Measurements from ENCODE around the gene HELZ2.

The HELZ2 gene

GRCh38 chr20:63531686-63532448 is 42.2 kb downstream of the HELZ2 start:
- Histone ChIP-seq H3K4me1 (ENCODE audit: insufficient read depth, low read length) (no peaks in the 10 kb centered on the region), H3K36me3 (ENCODE audit: insufficient read depth, low read length) (no peaks in the 10 kb centered on the region), H3K4me3 (ENCODE audit: low read length) (no peak overlapping the region), H3K27me3 (ENCODE audit: insufficient read depth, low read length) (no peaks in the 10 kb centered on the region), H3K27ac (ENCODE audit: low read depth, low read length) (no peak overlapping the region), H3K9me3 (ENCODE audit: insufficient read depth, low read depth, low read length) (no peaks in the 10 kb centered on the region), H3K9ac (ENCODE audit: low read depth, low read length) (no peak overlapping the region)
- 91% methylated on average over 27 of the region's 27 CpGs for WGBS

- H3K36me3 ChIP-seq (ENCODE audit: insufficient read depth, low read length), result no peaks in the 10 kb centered on the region
- no peaks in the 10 kb centered on the region for H3K9me3 ChIP-seq (ENCODE audit: insufficient read depth, low read depth, low read length)
- no peak overlapping the region for H3K4me3 ChIP-seq (ENCODE audit: low read length)
- no peak overlapping the region for H3K27ac ChIP-seq (ENCODE audit: low read depth, low read length)
- H3K9ac ChIP-seq (ENCODE audit: low read depth, low read length), result no peak overlapping the region
- H3K27me3 ChIP-seq (ENCODE audit: insufficient read depth, low read length), result no peaks in the 10 kb centered on the region
- no peaks in the 10 kb centered on the region for H3K4me1 ChIP-seq (ENCODE audit: insufficient read depth, low read length)
- WGBS, result 93% methylated on average over 14 of the region's 14 CpGs
Measured at GRCh38 chr20:63530788-63531160, 43.3 kb downstream of the HELZ2 start.

DNA sequence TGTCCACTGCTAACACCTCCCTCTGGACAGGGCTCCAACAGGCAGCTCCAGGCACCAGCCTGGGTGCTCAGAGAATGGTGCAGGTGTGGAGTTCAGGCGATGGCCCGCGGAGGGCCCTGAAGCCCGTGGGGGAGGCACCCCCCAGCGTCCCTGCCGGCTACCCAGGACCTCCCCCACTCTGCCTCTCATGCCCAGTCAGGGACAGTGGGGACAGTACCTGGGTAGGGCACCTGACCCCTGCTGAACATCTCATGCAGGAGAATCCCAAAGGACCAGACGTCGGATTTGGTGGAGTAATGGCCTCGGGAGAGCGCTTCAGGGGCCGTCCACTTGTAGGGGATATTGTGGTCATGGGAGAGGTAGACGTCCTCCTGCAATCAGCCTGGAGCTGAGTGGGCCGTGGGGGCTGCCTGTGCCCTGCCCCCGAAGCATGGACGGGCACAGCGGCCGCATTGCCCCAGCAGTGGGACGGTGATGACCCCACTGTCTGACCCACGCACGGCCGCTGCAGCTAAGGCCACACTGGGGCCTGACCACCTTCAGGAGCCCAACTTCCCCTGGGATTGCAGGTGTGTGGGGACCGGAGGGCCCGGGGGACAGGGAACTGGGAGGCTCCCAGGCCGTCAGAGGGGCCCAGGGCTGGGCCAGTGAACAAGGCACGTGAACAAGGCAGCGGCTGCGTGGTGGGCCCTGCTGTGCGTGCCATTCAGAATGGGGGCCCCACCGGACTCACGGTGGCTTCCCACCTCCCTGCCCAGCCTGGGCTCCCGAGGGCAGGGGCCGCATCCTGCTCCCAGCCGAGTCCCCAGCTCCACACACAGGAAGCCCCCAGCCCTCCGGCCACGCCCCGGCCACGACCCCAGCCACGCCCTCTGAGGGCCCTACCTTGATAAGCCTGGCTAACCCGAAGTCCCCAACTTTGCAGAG is 43.9 kb downstream of the HELZ2 start:
- WGBS, result 91% methylated on average over 39 of the region's 39 CpGs
- H3K4me1 ChIP-seq (ENCODE audit: insufficient read depth, low read length), result no peaks in the 10 kb centered on the region
- H3K27me3 ChIP-seq (ENCODE audit: insufficient read depth, low read length), result no peaks in the 10 kb centered on the region
- H3K36me3 ChIP-seq (ENCODE audit: insufficient read depth, low read length), result no peaks in the 10 kb centered on the region
- no peak overlapping the region for H3K27ac ChIP-seq (ENCODE audit: low read depth, low read length)
- H3K9me3 ChIP-seq (ENCODE audit: insufficient read depth, low read depth, low read length), result no peaks in the 10 kb centered on the region
- H3K4me3 ChIP-seq (ENCODE audit: low read length), result no peak overlapping the region
- no peak overlapping the region for H3K9ac ChIP-seq (ENCODE audit: low read depth, low read length)

GRCh38 chr20:63529180-63529860 is 44.7 kb downstream of the HELZ2 start:
- Histone ChIP-seq H3K36me3 (ENCODE audit: insufficient read depth, low read length) (no peaks in the 10 kb centered on the region), H3K27ac (ENCODE audit: low read depth, low read length) (no peak overlapping the region), H3K9me3 (ENCODE audit: insufficient read depth, low read depth, low read length) (no peaks in the 10 kb centered on the region), H3K9ac (ENCODE audit: low read depth, low read length) (no peak overlapping the region), H3K27me3 (ENCODE audit: insufficient read depth, low read length) (no peaks in the 10 kb centered on the region), H3K4me3 (ENCODE audit: low read length) (no peak overlapping the region), H3K4me1 (ENCODE audit: insufficient read depth, low read length) (no peaks in the 10 kb centered on the region)
- WGBS, result 92% methylated on average over 27 of the region's 27 CpGs

DNA sequence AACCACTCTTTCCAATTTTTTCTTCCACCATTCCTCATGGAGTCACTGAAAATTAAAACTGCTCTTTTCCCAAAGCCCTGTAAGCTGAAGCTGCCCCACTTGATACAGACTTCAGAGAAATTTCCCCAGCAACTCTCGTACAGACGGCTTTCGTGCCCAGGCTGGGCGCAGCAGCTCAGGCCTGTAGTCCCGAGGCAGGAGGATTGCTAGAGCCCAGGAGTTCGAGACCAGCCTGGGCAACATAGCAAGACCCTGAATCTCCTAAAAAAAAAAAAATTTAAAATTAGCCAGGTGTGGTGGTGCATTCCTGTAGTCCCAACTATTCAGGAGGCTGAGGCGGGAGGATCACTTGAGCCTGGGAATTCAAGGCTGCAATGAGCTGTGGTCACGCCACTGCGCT is 46.9 kb downstream of the HELZ2 start:
- no peak overlapping the region for H3K9ac ChIP-seq (ENCODE audit: low read depth, low read length)
- H3K27me3 ChIP-seq (ENCODE audit: insufficient read depth, low read length), result no peaks in the 10 kb centered on the region
- H3K9me3 ChIP-seq (ENCODE audit: insufficient read depth, low read depth, low read length), result peaks cover 9% of the 10 kb centered on the region; the same call in 1 of the 2 replicates
- H3K27ac ChIP-seq (ENCODE audit: low read depth, low read length), result no peak overlapping the region
- no peak overlapping the region for H3K4me3 ChIP-seq (ENCODE audit: low read length)
- no peaks in the 10 kb centered on the region for H3K4me1 ChIP-seq (ENCODE audit: insufficient read depth, low read length)
- H3K36me3 ChIP-seq (ENCODE audit: insufficient read depth, low read length), result peaks cover 16% of the 10 kb centered on the region
- WGBS, result 91% methylated on average over 9 of the region's 9 CpGs

DNA sequence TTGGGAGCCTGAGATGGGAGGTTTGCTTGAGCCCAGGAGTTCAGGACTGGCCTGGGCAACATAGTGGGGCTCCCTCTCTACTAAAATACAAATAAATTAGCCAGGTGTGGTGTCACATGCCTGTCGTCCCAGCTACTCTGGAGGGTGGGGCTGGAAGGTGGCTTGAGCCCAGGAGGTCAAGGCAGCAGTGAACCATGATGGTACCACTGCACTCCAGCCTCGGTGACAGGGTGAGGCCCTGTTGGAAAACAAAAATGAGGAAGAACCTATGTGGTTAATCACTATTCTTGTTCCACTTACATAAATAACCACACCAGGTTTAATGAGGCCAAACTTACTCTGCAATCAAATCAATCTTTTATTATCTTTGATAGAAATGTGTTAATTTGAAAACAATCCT is 48.1 kb downstream of the HELZ2 start:
- no peak overlapping the region for H3K4me3 ChIP-seq (ENCODE audit: low read length)
- no peaks in the 10 kb centered on the region for H3K27me3 ChIP-seq (ENCODE audit: insufficient read depth, low read length)
- no peaks in the 10 kb centered on the region for H3K4me1 ChIP-seq (ENCODE audit: insufficient read depth, low read length)
- H3K36me3 ChIP-seq (ENCODE audit: insufficient read depth, low read length), result peaks cover 20% of the 10 kb centered on the region
- 65% methylated on average over 2 of the region's 2 CpGs for WGBS
- H3K9me3 ChIP-seq (ENCODE audit: insufficient read depth, low read depth, low read length), result peaks cover 9% of the 10 kb centered on the region; the same call in 1 of the 2 replicates
- H3K27ac ChIP-seq (ENCODE audit: low read depth, low read length), result no peak overlapping the region
- H3K9ac ChIP-seq (ENCODE audit: low read depth, low read length), result no peak overlapping the region

DNA sequence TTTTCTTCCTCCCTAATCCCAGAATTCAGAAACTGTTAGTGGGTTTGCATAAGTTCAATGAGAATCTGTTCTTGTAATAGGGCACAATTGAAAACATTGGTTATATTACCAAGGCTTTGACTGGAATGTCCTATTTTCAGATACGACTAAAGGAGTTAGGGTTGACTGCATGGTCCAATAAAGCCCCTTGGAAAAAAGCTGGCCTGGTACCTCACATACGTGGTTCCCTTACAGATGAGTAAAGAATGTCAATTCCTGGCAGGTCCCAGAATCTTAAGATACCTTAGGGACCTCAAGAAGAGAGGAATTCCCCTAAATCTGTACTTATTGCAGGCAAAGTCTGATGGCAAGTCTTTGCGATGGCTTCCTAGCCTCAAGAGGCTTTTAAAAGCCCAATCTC is 48.9 kb downstream of the HELZ2 start:
- Histone ChIP-seq H3K27me3 (ENCODE audit: insufficient read depth, low read length) (no peaks in the 10 kb centered on the region), H3K27ac (ENCODE audit: low read depth, low read length) (no peak overlapping the region), H3K4me1 (ENCODE audit: insufficient read depth, low read length) (no peaks in the 10 kb centered on the region), H3K9ac (ENCODE audit: low read depth, low read length) (no peak overlapping the region), H3K4me3 (ENCODE audit: low read length) (no peak overlapping the region), H3K9me3 (ENCODE audit: insufficient read depth, low read depth, low read length) (peaks cover 9% of the 10 kb centered on the region; the same call in 1 of the 2 replicates), H3K36me3 (ENCODE audit: insufficient read depth, low read length) (peaks cover 20% of the 10 kb centered on the region)
- 70% methylated on average over 3 of the region's 3 CpGs for WGBS

Measured in HUES64 (cell line).